Esophagus muscularis mucosa (tissue), 3 donors: ENCODE measurements around the gene PSMG1.

Experiments used
- CTCF ChIP-seq, 3 experiments: fragments of 200-600 bp in 2 of 3; fragments of 450-650 bp in 1 of 3; sonication (generic) in 2 of 3; IDR thresholded peaks; one replicate each; pipeline ENCODE4 v1.5.1; 2017 to 2019; ENCODE audit warnings: antibody characterized with exemption in 3 of 3, mild to moderate bottlenecking in 2 of 3, moderate library complexity in 1 of 3
- POLR2A ChIP-seq: fragments of 450-650 bp; IDR thresholded peaks from one replicate; pipeline ENCODE4 v1.6.1; 2017; ENCODE audit warnings: antibody characterized with exemption, moderate library complexity, mild to moderate bottlenecking, low read depth
- POLR2AphosphoS5 ChIP-seq, 2 donors: sonication (generic); formaldehyde crosslinking; IDR thresholded peaks; one replicate each; pipeline ENCODE4 v1.6.1; 2017; ENCODE audit warnings: antibody characterized with exemption in 2 of 2

GRCh38 chr21:39196838-39197237 is 13.6 kb upstream of the PSMG1 start:
- TF ChIP-seq CTCF (IDR thresholded peaks at IDR 0.05) (no peak), POLR2AphosphoS5 (IDR thresholded peaks at IDR 0.05) (no peak), POLR2A (no peak)
